Measurements from ENCODE around the gene DRG2. TPM values are rescaled to one million over a fixed set of nuclear protein-coding genes. Genes with fewer than 3 reads are reported as not detected.

DRG2 gene
- total and polyA plus RNA-seq, 11 donors = 17.5 to 29.0 (median 21.4) TPM

DNA sequence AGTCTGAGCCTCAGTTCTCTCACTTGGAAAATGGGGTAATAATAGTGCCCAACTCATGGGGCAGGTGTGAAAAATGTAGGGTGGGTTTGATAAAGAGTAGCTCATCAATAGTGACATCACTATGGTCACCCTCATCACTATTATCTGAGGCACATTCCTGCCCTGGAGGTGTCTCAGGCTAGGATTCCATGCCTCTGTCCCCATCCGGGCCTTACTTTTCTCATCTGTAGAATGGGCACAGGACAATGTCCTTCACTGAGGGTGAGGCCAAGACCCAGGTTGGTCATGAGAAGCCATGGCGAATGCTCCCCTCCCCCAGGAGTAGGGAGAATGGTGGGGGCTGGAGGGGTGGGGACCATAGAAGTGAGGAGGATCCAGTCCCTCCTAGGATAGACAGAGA, 51.3 kb downstream of the DRG2 start:
- ATAC-seq = no peak
- Histone ChIP-seq H3K27ac (no peak overlapping the region), H3K4me3 (no peak overlapping the region), H3K9me3 (no peaks in the 10 kb centered on the region), H3K4me1 (peaks cover 0 to 7% (median 0%) of the 10 kb centered on the region in 12 donors), H3K27me3 (peaks cover 0 to 4% (median 0%) of the 10 kb centered on the region in 9 donors), H3K36me3 (no peaks in the 10 kb centered on the region)
- no peak for DNase-seq
- TF ChIP-seq POLR2A (IDR thresholded peaks at IDR 0.05) = no peak
- TF ChIP-seq, protein P1, sequence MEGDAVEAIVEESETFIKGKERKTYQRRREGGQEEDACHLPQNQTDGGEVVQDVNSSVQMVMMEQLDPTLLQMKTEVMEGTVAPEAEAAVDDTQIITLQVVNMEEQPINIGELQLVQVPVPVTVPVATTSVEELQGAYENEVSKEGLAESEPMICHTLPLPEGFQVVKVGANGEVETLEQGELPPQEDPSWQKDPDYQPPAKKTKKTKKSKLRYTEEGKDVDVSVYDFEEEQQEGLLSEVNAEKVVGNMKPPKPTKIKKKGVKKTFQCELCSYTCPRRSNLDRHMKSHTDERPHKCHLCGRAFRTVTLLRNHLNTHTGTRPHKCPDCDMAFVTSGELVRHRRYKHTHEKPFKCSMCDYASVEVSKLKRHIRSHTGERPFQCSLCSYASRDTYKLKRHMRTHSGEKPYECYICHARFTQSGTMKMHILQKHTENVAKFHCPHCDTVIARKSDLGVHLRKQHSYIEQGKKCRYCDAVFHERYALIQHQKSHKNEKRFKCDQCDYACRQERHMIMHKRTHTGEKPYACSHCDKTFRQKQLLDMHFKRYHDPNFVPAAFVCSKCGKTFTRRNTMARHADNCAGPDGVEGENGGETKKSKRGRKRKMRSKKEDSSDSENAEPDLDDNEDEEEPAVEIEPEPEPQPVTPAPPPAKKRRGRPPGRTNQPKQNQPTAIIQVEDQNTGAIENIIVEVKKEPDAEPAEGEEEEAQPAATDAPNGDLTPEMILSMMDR (IDR thresholded peaks at IDR 0.05) = no peak
- WGBS, 4 donors = 93 to 100% (median 98%) methylated on average over 2 of the region's 2 CpGs
- intact Hi-C loops (cut with DNase I) = no loop called here

DNA sequence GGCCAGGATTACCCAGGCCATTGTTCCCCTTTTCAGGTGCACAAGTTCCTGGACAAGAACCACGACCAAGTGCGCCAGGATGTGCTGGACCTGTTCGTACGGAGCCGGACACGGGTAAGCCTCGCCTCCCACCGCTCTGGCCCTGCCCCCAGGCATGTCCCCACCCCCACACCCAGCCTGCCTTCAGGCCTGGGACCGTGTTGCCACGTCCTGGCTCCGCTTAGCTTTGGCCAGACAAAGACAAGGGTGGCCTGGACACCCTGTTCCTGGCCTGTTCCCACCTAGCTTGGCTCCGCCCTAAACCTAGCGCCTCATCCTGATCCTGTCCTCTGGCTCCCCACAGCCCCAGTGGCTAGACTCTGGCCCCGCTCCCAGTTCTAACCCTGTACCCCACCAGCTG, 51.8 kb downstream of the DRG2 start:
- peaks cover 0 to 7% (median 0%) of the 10 kb centered on the region in 12 donors for H3K4me1 ChIP-seq
- no peaks in the 10 kb centered on the region for H3K9me3 ChIP-seq
- TF ChIP-seq, protein P1 (IDR thresholded peaks at IDR 0.05) = no peak
- TF ChIP-seq POLR2A (IDR thresholded peaks at IDR 0.05) = no peak
- H3K27ac ChIP-seq = no peak overlapping the region
- H3K27me3 ChIP-seq = peaks cover 0 to 4% (median 0%) of the 10 kb centered on the region in 9 donors
- 84 to 100% (median 84%) methylated on average over 4 to 14 of the region's 14 CpGs for WGBS, 4 donors
- H3K4me3 ChIP-seq = no peak overlapping the region
- intact Hi-C loops (cut with DNase I) = no loop called here
- DNase-seq (no peak), ATAC-seq (no peak)
- no peaks in the 10 kb centered on the region for H3K36me3 ChIP-seq

DNA sequence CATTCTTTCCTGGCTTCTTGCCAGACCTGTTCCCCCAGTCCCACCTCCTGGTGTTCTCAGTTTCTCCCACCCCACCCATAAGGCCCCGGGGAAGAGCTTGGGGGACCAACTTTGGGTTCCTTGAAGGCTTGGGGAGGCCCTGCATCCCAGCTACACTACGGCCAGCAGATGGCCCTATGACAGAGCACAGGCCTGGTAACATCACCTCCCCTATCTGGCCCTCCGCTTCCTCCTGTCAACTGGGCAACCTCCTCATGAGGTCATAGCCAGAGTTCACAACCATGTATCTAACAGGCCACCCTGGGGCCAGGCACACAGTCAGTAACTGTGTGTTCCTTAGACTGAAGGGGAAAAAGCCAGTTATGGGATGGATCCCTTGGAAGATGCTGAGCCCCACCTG, 52.2 kb downstream of the DRG2 start:
- DNase-seq (no peak), ATAC-seq (peak in 1 of 4 donors; percentile 34)
- peaks cover 0 to 4% (median 0%) of the 10 kb centered on the region in 9 donors for H3K27me3 ChIP-seq

DNA sequence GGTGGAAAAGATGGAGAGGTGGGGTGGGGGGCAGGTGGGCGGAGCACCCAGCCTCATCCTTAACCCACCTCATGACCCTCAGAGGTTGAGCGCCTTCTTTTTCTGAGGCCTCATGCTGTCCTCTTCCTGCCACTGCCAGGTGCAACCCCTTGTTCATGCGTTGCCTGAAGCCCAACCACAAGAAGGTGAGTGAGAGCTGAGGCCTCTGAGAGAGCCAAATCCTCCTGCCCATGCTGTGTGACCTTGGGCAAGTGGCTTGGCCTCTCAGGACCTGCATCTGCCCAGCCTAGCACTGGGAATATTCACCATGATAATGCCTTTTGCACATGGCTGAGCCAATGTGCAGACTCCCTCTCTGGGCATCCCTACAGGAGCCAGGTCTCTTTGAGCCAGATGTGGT, 52.9 kb downstream of the DRG2 start:
- no peak for ATAC-seq
- H3K4me1 ChIP-seq = peaks cover 0 to 7% (median 0%) of the 10 kb centered on the region in 12 donors
- peaks cover 0 to 4% (median 0%) of the 10 kb centered on the region in 9 donors for H3K27me3 ChIP-seq
- WGBS, 4 donors = 75 to 91% (median 84%) methylated on average over 3 of the region's 3 CpGs
- H3K27ac ChIP-seq = no peak overlapping the region
- TF ChIP-seq POLR2A (IDR thresholded peaks at IDR 0.05) = no peak
- TF ChIP-seq, protein P1 (IDR thresholded peaks at IDR 0.05) = no peak
- intact Hi-C loops (cut with DNase I) = loop anchor here in 8 of 10 donors (5.0 to 10.0 kb wide), 6 partner anchors 42 to 77 kb away; partner anchors contain the start of gene ALKBH5 (in 1 of the 8)
- no peak for DNase-seq
- no peaks in the 10 kb centered on the region for H3K36me3 ChIP-seq
- no peak overlapping the region for H3K4me3 ChIP-seq
- no peaks in the 10 kb centered on the region for H3K9me3 ChIP-seq

More for the DNA sequence above, 52.2 kb downstream of the DRG2 start:
- H3K36me3 ChIP-seq = no peaks in the 10 kb centered on the region
- H3K4me1 ChIP-seq = peaks cover 0 to 7% (median 0%) of the 10 kb centered on the region in 12 donors
- H3K27ac ChIP-seq = no peak overlapping the region
- TF ChIP-seq, protein P1 (IDR thresholded peaks at IDR 0.05) = no peak
- TF ChIP-seq POLR2A (IDR thresholded peaks at IDR 0.05) = no peak
- H3K9me3 ChIP-seq = no peaks in the 10 kb centered on the region
- 63 to 75% (median 72%) methylated on average over 3 of the region's 3 CpGs for WGBS, 4 donors
- intact Hi-C loops (cut with DNase I) = loop anchor here in 8 of 10 donors (5.0 to 10.0 kb wide), 6 partner anchors 42 to 77 kb away; partner anchors contain the start of gene ALKBH5 (in 1 of the 8)
- H3K4me3 ChIP-seq = no peak overlapping the region
